IMR-90 (cell line): Measurements from ENCODE around the gene GARIN6. TPM values are rescaled to one million over a fixed set of nuclear protein-coding genes. Genes with fewer than 3 reads are reported as not detected.
A peak's percentile ranks its signal among the peaks of the same experiment; 100 is the strongest.

Experiments used
- ATAC-seq: fragments of 200-7000 bp; cut with Tn5 transposase; 2 replicates; pipeline ENCODE4 v1.9.1; 2020; ENCODE audit warnings: low read depth, mild to moderate bottlenecking, moderate library complexity
- BruUV-seq: library from RNA; stranded (reverse); fragments of 400-500 nt; replicated peaks from 2 replicates; lab custom pipeline; 2021; lab: Mats Ljungman, UMichigan
- CTCF ChIA-PET: fragments of 300-600 bp; formaldehyde crosslinking; extraction: SDS; loops from one replicate; lab custom pipeline; 2021; ENCODE audit warnings: antibody characterized with exemption; lab: Yijun Ruan, JAX
- POLR2A ChIA-PET: fragments of 300-600 bp; sonication (Branson Sonifier 250); formaldehyde crosslinking; loops from one replicate; lab custom pipeline; 2022; ENCODE audit warnings: antibody characterized with exemption; ENCODE audit not compliant: unreplicated experiment; lab: Charles Lee
- DNase-seq: peaks from one replicate; pipeline ENCODE4 v3.0.0; 2013
- H2AFZ ChIP-seq: replicated peaks from 2 replicates; pipeline ENCODE3; 2013; ENCODE audit warnings: low read length, mild to moderate bottlenecking; ENCODE audit not compliant: poor library complexity
- H2AK5ac ChIP-seq: 2 replicates; pipeline ENCODE4 v1.6.1; 2013; ENCODE audit warnings: low read depth, low read length, inconsistent platforms
- H2AK9ac ChIP-seq: replicated peaks from 2 replicates; pipeline ENCODE3; 2013; ENCODE audit warnings: mild to moderate bottlenecking, low read depth, low read length, moderate library complexity; ENCODE audit not compliant: poor library complexity
- H2BK120ac ChIP-seq: 2 replicates; pipeline ENCODE4 v1.6.1; 2013; ENCODE audit warnings: low read depth, low read length, inconsistent platforms
- H2BK15ac ChIP-seq: 3 replicates; pipeline ENCODE4 v1.6.1; 2013; ENCODE audit warnings: low read depth, low read length, inconsistent platforms
- H2BK20ac ChIP-seq: 2 replicates; pipeline ENCODE4 v1.6.1; 2013; ENCODE audit warnings: low read depth, mild to moderate bottlenecking, inconsistent platforms, low read length, moderate library complexity
- H2BK5ac ChIP-seq: 2 replicates; pipeline ENCODE4 v1.6.1; 2013; ENCODE audit warnings: mild to moderate bottlenecking, low read depth, low read length, inconsistent platforms; ENCODE audit not compliant: poor library complexity, severe bottlenecking
- H3K14ac ChIP-seq: replicated peaks from 2 replicates; pipeline ENCODE4 v1.6.1; 2013; ENCODE audit warnings: low read depth, low read length, inconsistent platforms
- H3K18ac ChIP-seq: 2 replicates; pipeline ENCODE4 v1.6.1; 2013; ENCODE audit warnings: low read depth, low read length, control low read depth
- H3K23ac ChIP-seq: 2 replicates; pipeline ENCODE4 v1.6.1; 2013; ENCODE audit warnings: low read depth, low read length, inconsistent platforms
- H3K27ac ChIP-seq: 2 replicates; pipeline ENCODE4 v1.5.1; 2013; ENCODE audit warnings: mild to moderate bottlenecking, control low read depth, low read length; ENCODE audit not compliant: insufficient read depth
- H3K27me3 ChIP-seq: 2 replicates; pipeline ENCODE4 v1.6.1; 2013; ENCODE audit warnings: low read length; ENCODE audit not compliant: control insufficient read depth, insufficient read depth
- H3K36me3 ChIP-seq: 2 replicates; pipeline ENCODE4 v1.6.1; 2013; ENCODE audit warnings: low read length, mixed read lengths; ENCODE audit not compliant: control insufficient read depth, insufficient read depth
- H3K4ac ChIP-seq: 2 replicates; pipeline ENCODE4 v1.6.1; 2013; ENCODE audit warnings: low read depth, low read length, inconsistent platforms
- H3K4me1 ChIP-seq: 2 replicates; pipeline ENCODE4 v1.6.1; 2013; ENCODE audit warnings: low read length, mixed read lengths; ENCODE audit not compliant: control insufficient read depth, insufficient read depth
- H3K4me2 ChIP-seq: 2 replicates; pipeline ENCODE4 v1.6.1; 2013; ENCODE audit warnings: low read depth, mild to moderate bottlenecking, control low read depth, low read length, moderate library complexity
- H3K4me3 ChIP-seq: 2 replicates; pipeline ENCODE4 v1.5.1; 2013; ENCODE audit warnings: low read depth, mild to moderate bottlenecking, control low read depth, low read length, moderate library complexity; ENCODE audit not compliant: insufficient read depth
- H3K56ac ChIP-seq: 2 replicates; pipeline ENCODE4 v1.6.1; 2013; ENCODE audit warnings: low read length, inconsistent platforms; ENCODE audit not compliant: insufficient read depth; ENCODE audit errors: extremely low read depth
- H3K79me1 ChIP-seq, 2 experiments: 2 replicates each; pipeline ENCODE4 v1.6.1; 2013; ENCODE audit warnings: low read length in 2 of 2, inconsistent platforms in 1 of 2, low read depth in 1 of 2
- H3K9ac ChIP-seq: 2 replicates; pipeline ENCODE4 v1.6.1; 2013; ENCODE audit warnings: low read depth, low read length, control low read depth
- H3K9me1 ChIP-seq: 2 replicates; pipeline ENCODE4 v1.6.1; 2013; ENCODE audit warnings: low read length, inconsistent platforms; ENCODE audit not compliant: insufficient read depth
- H3K9me3 ChIP-seq: 2 replicates; pipeline ENCODE4 v1.6.1; 2013; ENCODE audit warnings: low read length; ENCODE audit not compliant: control insufficient read depth, insufficient read depth
- H4K20me1 ChIP-seq: 2 replicates; pipeline ENCODE4 v1.6.1; 2013; ENCODE audit warnings: low read length, inconsistent platforms; ENCODE audit not compliant: insufficient read depth
- H4K5ac ChIP-seq: 2 replicates; pipeline ENCODE4 v1.6.1; 2013; ENCODE audit warnings: mild to moderate bottlenecking, low read depth, low read length, control low read depth
- H4K8ac ChIP-seq, 2 experiments: 2 replicates each; pipeline ENCODE4 v1.6.1; 2013; ENCODE audit warnings: low read depth in 2 of 2, low read length in 2 of 2, control low read depth in 1 of 2, inconsistent platforms in 1 of 2
- H4K91ac ChIP-seq: 2 replicates; pipeline ENCODE4 v1.6.1; 2013; ENCODE audit warnings: low read depth, low read length, inconsistent platforms; ENCODE audit not compliant: insufficient read depth
- CEBPB ChIP-seq: IDR thresholded peaks from 2 replicates; pipeline ENCODE4 v1.6.1; 2012; ENCODE audit warnings: low read depth, low read length, improper control_type of control experiment
- FOS ChIP-seq: fragments of 150-350 bp; IDR thresholded peaks from 2 replicates; pipeline ENCODE4 v1.6.1; 2016; ENCODE audit warnings: low read depth, low read length
- RAD21 ChIP-seq: IDR thresholded peaks from 2 replicates; pipeline ENCODE4 v1.6.1; 2012; ENCODE audit warnings: low read length, improper control_type of control experiment
- WGBS, 2 experiments: methylation state at CpG; one replicate each; pipeline versions ENCODE4 v1.1.5 to v1.1.7; 2013; ENCODE audit warnings: missing lambda C conversion rate in 2 of 2; ENCODE audit not compliant: insufficient read length in 1 of 2; ENCODE audit errors: extremely low coverage in 2 of 2; 5-methylcytosine and 5-hydroxymethylcytosine counted together
- dilution Hi-C: fragments of 300-500 bp; cut with HindIII; formaldehyde crosslinking; loops from one replicate; pipeline ENCODE4 v1.14.3; 2018; ENCODE audit warnings: low sequenced_read_pairs; ENCODE audit not compliant: unreplicated experiment
- in situ Hi-C: fragments of 300-500 bp; cut with MboI; formaldehyde crosslinking; loops from 3 replicates; pipeline ENCODE4 v1.14.3; 2019; ENCODE audit warnings: low sequenced_read_pairs, inconsistent platforms, mixed read lengths
- intact Hi-C: fragments of 100-400 bp; cut with micrococcal nuclease; formaldehyde crosslinking; loops from 2 replicates; pipeline ENCODE4 v1.10.0; 2022
- polyA plus RNA-seq, 3 experiments: library from polyadenylated mRNA; depleted of rRNA; stranded (reverse); fragments of >200 nt; gene quantifications; 2 replicates each; pipeline ENCODE4 v1.2.3, GENCODE V29; 2012; ENCODE audit warnings: low replicate concordance in 1 of 3
- total RNA-seq: library from RNA; depleted of rRNA; stranded (reverse); fragments of >200 nt; gene quantifications from 2 replicates; pipeline ENCODE4 v1.2.3, GENCODE V29; 2012

Gene GARIN6
- total and polyA plus RNA-seq, 2 of the 4 experiments (the other 2 are of a cell fraction) = not detected

DNA sequence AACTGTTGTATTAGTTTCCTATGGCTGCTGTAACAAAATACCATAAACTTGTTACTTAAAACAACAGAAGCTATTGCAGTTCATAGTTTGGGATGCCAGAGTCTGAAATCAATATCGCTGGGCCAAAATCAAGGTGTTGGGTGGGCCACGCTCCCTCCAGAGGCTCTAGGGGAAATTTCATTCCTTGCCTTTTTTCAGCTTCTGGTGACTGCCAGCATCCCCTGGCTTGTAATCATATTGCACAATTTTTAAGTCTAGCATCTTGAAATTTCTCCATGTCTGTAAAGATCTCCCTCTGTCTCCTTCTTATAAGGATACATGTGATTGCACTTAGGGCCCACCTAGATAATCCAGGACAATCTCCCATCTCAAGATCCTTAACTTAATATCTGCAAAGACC is 48.8 kb upstream of the GARIN6 start:
- H2AFZ ChIP-seq = no peak overlapping the region
- H3K79me1 ChIP-seq = no peaks in the 10 kb centered on the region
- no TSS peak for BruUV-seq
- H3K4me2 ChIP-seq = no peak overlapping the region
- ChIA-PET CTCF (no interaction called here), POLR2A (no interaction called here)
- no peak overlapping the region for H3K4me3 ChIP-seq
- intact Hi-C loops = no loop called here
- H2BK20ac ChIP-seq = no peak overlapping the region
- no peak overlapping the region for H2BK15ac ChIP-seq
- H3K4ac ChIP-seq = no peak overlapping the region
- no peak for ATAC-seq
- no peak overlapping the region for H3K9ac ChIP-seq
- in situ Hi-C loops = no loop called here
- H2AK9ac ChIP-seq = no peak overlapping the region
- no peak overlapping the region for H3K56ac ChIP-seq
- no peak overlapping the region for H3K18ac ChIP-seq
- no peak overlapping the region for H3K23ac ChIP-seq
- no peak overlapping the region for H4K91ac ChIP-seq
- H3K27me3 ChIP-seq = no peaks in the 10 kb centered on the region
- peaks cover 6% of the 10 kb centered on the region for H3K9me3 ChIP-seq
- no CpG with 5 or more reads among the region's 2 CpGs for WGBS, 2 experiments
- H3K4me1 ChIP-seq = no peaks in the 10 kb centered on the region
- no peak overlapping the region for H3K27ac ChIP-seq
- H4K5ac ChIP-seq = no peak overlapping the region
- H2AK5ac ChIP-seq = no peak overlapping the region
- H3K14ac ChIP-seq = no peak overlapping the region
- H4K20me1 ChIP-seq = no peaks in the 10 kb centered on the region
- H2BK120ac ChIP-seq = no peak overlapping the region
- H4K8ac ChIP-seq = no peak overlapping the region
- no peak overlapping the region for H2BK5ac ChIP-seq
- no peak for DNase-seq
- no peaks in the 10 kb centered on the region for H3K36me3 ChIP-seq
- H3K9me1 ChIP-seq = no peaks in the 10 kb centered on the region
- dilution Hi-C loops = no loop called here
- TF ChIP-seq FOS = no peak
- TF ChIP-seq CEBPB = 0 out of 2 replicates have a peak, but pooled peaks have one; percentile 17
- TF ChIP-seq RAD21 = no peak
